ENCODE data around the gene SHLD3. TPM values are rescaled to one million over a fixed set of nuclear protein-coding genes. Genes with fewer than 3 reads are reported as not detected.

The SHLD3 gene
- total RNA-seq, 1 experiment from 2014 or later, result 2.9 TPM

Other genes with a start within 250 kb of the SHLD3 start
- gene ADAMTS6, start 143.1 kb upstream of the SHLD3 start, total RNA-seq (2021), result 0.29 and 0.33 TPM in 2 replicates
- gene CENPK, start 61.9 kb upstream of the SHLD3 start, total RNA-seq (2021), result 41.6 and 46.0 TPM in 2 replicates
- 42.0 and 43.2 TPM in 2 replicates for gene PPWD1, start 61.7 kb upstream of the SHLD3 start, total RNA-seq (2021)
- gene TRIM23, start 694 bp upstream of the SHLD3 start, total RNA-seq (2021), result 12.9 and 15.3 TPM in 2 replicates
- gene TRAPPC13, start within 50 bp of the SHLD3 start, total RNA-seq (2021), result 15.5 and 16.7 TPM in 2 replicates
- 18.7 and 19.6 TPM in 2 replicates for gene SGTB, start 97.1 kb downstream of the SHLD3 start, total RNA-seq (2021)
- gene NLN, start 97.2 kb downstream of the SHLD3 start, total RNA-seq (2021), result 126 and 137 TPM in 2 replicates